Stomach (tissue), 9 donors: ENCODE measurements around the gene ADRA2C. TPM values are rescaled to one million over a fixed set of nuclear protein-coding genes. Genes with fewer than 3 reads are reported as not detected.

Experiments
- DNase-seq, 2 donors: peaks; one replicate each; pipeline versions ENCODE4 v3.0.0 to v3.0.0-alpha.2; 2013 to 2019
- H3K27ac ChIP-seq, 5 donors: fragments of 200-600 bp in 4 of 5; sonication (generic) in 4 of 5; one replicate each; pipeline ENCODE4 v1.5.1; 2013 to 2019; ENCODE audit warnings: mild to moderate bottlenecking in 1 of 5, moderate library complexity in 1 of 5
- H3K27me3 ChIP-seq, 3 donors: fragments of 200-600 bp; sonication (generic); one replicate each; pipeline ENCODE4 v1.5.1; 2017 to 2019; ENCODE audit warnings: mixed run types in 1 of 3
- H3K36me3 ChIP-seq, 4 donors: fragments of 200-600 bp; sonication (generic); 1 replicate in 3 of 4; 2 replicates in 1 of 4; pipeline ENCODE4 v1.5.1; 2016 to 2019
- H3K4me1 ChIP-seq, 4 donors: fragments of 200-600 bp; sonication (generic); one replicate each; pipeline ENCODE4 v1.5.1; 2016 to 2019
- H3K4me3 ChIP-seq, 4 donors: fragments of 200-600 bp; sonication (generic) in 3 of 4; one replicate each; pipeline ENCODE4 v1.5.1; 2016 to 2019; ENCODE audit warnings: mild to moderate bottlenecking in 1 of 4
- H3K9me3 ChIP-seq, 4 donors: fragments of 200-600 bp; sonication (generic); one replicate each; pipeline ENCODE4 v1.5.1; 2016 to 2019
- CTCF ChIP-seq, 7 experiments: fragments of 450-650 bp in 4 of 7; fragments of 200-600 bp in 3 of 7; sonication (generic) in 3 of 7; IDR thresholded peaks; one replicate each; pipeline ENCODE4 v1.5.1; 2016 to 2019; ENCODE audit warnings: antibody characterized with exemption in 7 of 7, control low read depth in 2 of 7, mild to moderate bottlenecking in 1 of 7
- EP300 ChIP-seq: sonication (generic); formaldehyde crosslinking; IDR thresholded peaks from one replicate; pipeline ENCODE4 v1.6.1; 2017; ENCODE audit warnings: antibody characterized with exemption
- POLR2A ChIP-seq, 4 donors: fragments of 450-650 bp; IDR thresholded peaks; one replicate each; pipeline ENCODE4 v1.6.1; 2016; ENCODE audit warnings: antibody characterized with exemption in 4 of 4, control low read depth in 2 of 4, mild to moderate bottlenecking in 1 of 4, moderate library complexity in 1 of 4
- POLR2AphosphoS5 ChIP-seq, 3 donors: sonication (generic); formaldehyde crosslinking; IDR thresholded peaks; one replicate each; pipeline ENCODE4 v1.6.1; 2016; ENCODE audit warnings: antibody characterized with exemption in 3 of 3
- WGBS, 5 donors: extraction: QIAGEN DNeasy Blood & Tissue Kit in 3 of 5; methylation state at CpG; one replicate each; pipeline versions ENCODE4 v1.1.5 to v1.1.7; 2013 to 2018; 5-methylcytosine and 5-hydroxymethylcytosine counted together
- intact Hi-C: fragments of 100-400 bp; cut with DNase I; formaldehyde crosslinking; loops from one replicate; pipeline ENCODE4 v1.15.1; 2023; ENCODE audit warnings: low total_unique reads
- polyA plus RNA-seq, 3 donors: library from polyadenylated mRNA; stranded (reverse); fragments of 200-250 nt; gene quantifications; one replicate each; pipeline ENCODE4 v1.2.3, GENCODE V29; 2013
- total RNA-seq, 5 donors: library from RNA; depleted of rRNA; stranded (reverse); fragments of >200 nt; gene quantifications; one replicate each; pipeline versions ENCODE4 v1.1.0 to v1.2.3, GENCODE V29; 2014 to 2016
- donor health status: healthy with polysubstance abuse.
- donor health status: Bipolar disorder and iron deficiency.
- donor health status: healthy.

Gene ADRA2C
- total and polyA plus RNA-seq, 8 donors: 0.31 to 12.6 (median 1.3) TPM; not detected in 2

DNA sequence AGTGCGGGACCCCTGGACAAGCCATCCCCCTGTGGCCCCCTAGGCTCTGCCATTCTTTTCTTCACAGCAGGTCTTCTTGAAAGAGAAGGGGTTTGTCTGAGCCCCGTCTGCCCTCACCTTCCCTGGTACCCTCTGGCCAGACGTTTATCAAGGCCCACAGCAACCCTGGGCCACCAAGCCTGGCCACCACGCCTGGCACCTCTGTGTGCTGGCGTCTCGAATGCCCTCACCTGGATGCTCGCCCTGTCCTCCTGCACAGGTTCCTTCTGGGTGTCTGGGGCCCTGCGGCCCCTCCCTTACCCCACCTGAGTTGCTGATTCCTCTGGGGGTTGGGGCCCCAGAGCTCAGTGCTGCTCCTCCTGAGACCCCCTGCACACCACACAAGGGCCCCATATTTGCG is 25.1 kb downstream of the ADRA2C start:
- peaks cover 0 to 2% (median 0%) of the 10 kb centered on the region in 4 donors for H3K4me1 ChIP-seq
- H3K27me3 ChIP-seq: peaks cover 0 to 39% (median 0%) of the 10 kb centered on the region in 3 donors
- H3K27ac ChIP-seq: no peak overlapping the region
- intact Hi-C loops: no loop called here
- H3K36me3 ChIP-seq: no peaks in the 10 kb centered on the region
- DNase-seq: no peak
- H3K4me3 ChIP-seq: no peak overlapping the region
- WGBS, 5 donors: 73 to 80% (median 77%) methylated on average over 7 to 9 of the region's 9 CpGs
- TF ChIP-seq POLR2A (IDR thresholded peaks at IDR 0.05) (no peak), EP300 (no peak), POLR2AphosphoS5 (IDR thresholded peaks at IDR 0.05) (no peak), CTCF (IDR thresholded peaks at IDR 0.05) (no peak)
- peaks cover 0 to 21% (median 14%) of the 10 kb centered on the region in 4 donors for H3K9me3 ChIP-seq

DNA sequence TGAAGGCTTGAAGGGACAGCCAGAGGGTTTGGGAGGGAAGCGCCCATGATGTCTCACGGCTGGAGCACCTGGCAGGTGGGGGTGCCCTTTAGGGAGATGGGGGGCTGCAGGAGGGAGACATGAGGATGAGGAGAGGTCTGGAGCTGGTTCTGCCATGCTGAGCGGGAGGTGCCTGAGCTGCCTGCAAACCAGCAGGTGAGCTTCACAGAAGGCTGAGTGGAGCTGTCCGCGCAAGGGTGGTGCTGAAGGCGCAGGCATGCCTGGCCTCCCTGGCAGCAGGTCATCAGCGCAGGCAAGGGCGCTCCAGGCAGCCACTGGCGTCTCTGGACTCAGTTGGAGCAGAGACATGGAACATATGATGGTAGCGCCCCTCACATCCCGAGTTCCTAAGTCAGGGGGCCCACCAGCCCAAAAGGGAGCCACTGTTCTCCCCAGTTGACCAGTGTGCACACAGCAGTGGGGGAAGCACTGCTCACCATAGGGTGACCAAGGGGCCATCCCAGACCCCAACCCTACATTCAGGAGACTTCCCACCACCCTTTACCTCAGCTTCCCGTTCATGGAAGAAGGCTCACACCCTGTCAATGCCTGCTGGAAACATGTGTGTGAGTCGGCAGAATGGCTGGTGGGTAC is 25.8 kb downstream of the ADRA2C start:
- Histone ChIP-seq H3K36me3 (no peaks in the 10 kb centered on the region), H3K4me3 (no peak overlapping the region), H3K27ac (no peak overlapping the region), H3K9me3 (peaks cover 0 to 29% (median 21%) of the 10 kb centered on the region in 4 donors), H3K4me1 (no peaks in the 10 kb centered on the region), H3K27me3 (peaks cover 0 to 39% (median 0%) of the 10 kb centered on the region in 3 donors)
- WGBS, 5 donors: 18 to 34% (median 21%) methylated on average over 7 to 13 of the region's 13 CpGs
- no peak for TF ChIP-seq CTCF (IDR thresholded peaks at IDR 0.05)
- TF ChIP-seq EP300: no peak
- TF ChIP-seq POLR2AphosphoS5 (IDR thresholded peaks at IDR 0.05): no peak
- no peak for TF ChIP-seq POLR2A (IDR thresholded peaks at IDR 0.05)
- peak; percentile 50 to 86 for DNase-seq
- intact Hi-C loops: no loop called here

- 18 to 28% (median 23%) methylated on average over 3 of the region's 3 CpGs for WGBS, 5 donors
- DNase-seq: no peak
- no peak overlapping the region for H3K27ac ChIP-seq
Measured at GRCh38 chr4:3792813-3793212, 26.6 kb downstream of the ADRA2C start.

DNA sequence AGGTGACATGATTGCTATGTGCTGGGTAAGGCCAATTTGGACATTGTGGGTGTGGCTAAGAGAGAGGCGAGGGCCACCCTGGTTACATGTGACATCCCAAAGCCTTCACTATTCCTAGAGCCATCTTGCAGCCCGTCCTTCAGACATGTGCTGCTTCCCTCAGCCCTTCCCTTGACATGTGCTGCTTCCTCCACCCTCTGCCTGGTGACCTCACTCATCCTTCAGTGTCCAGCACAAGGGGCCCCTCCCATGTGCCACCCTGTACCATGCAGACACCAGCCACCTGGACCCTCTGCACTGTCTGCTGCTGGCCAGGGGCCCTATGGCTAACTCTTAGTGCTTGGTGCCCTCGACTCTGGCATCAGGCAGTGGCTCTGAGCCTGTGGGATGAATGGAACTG is 27.4 kb downstream of the ADRA2C start:
- intact Hi-C loops: no loop called here
- Histone ChIP-seq H3K27me3 (peaks cover 0 to 47% (median 0%) of the 10 kb centered on the region in 3 donors), H3K4me1 (no peaks in the 10 kb centered on the region), H3K36me3 (no peaks in the 10 kb centered on the region), H3K27ac (no peak overlapping the region), H3K4me3 (no peak overlapping the region), H3K9me3 (peaks cover 0 to 29% (median 24%) of the 10 kb centered on the region in 4 donors)
- 44 to 62% (median 57%) methylated on average over 3 of the region's 3 CpGs for WGBS, 5 donors
- DNase-seq: no peak
- no peak for TF ChIP-seq EP300
- no peak for TF ChIP-seq POLR2A (IDR thresholded peaks at IDR 0.05)
- TF ChIP-seq POLR2AphosphoS5 (IDR thresholded peaks at IDR 0.05): no peak
- TF ChIP-seq CTCF (IDR thresholded peaks at IDR 0.05): no peak

More at GRCh38 chr4:3792813-3793212, 26.6 kb downstream of the ADRA2C start:
- TF ChIP-seq EP300: no peak
- no peak for TF ChIP-seq POLR2AphosphoS5 (IDR thresholded peaks at IDR 0.05)
- TF ChIP-seq POLR2A (IDR thresholded peaks at IDR 0.05): no peak
- TF ChIP-seq CTCF (IDR thresholded peaks at IDR 0.05): no peak
- H3K9me3 ChIP-seq: peaks cover 0 to 29% (median 24%) of the 10 kb centered on the region in 4 donors
- intact Hi-C loops: no loop called here
- H3K4me1 ChIP-seq: no peaks in the 10 kb centered on the region
- H3K27me3 ChIP-seq: peaks cover 0 to 41% (median 0%) of the 10 kb centered on the region in 3 donors
- H3K36me3 ChIP-seq: no peaks in the 10 kb centered on the region
- no peak overlapping the region for H3K4me3 ChIP-seq
